LHCN-M2 (cell line): ENCODE data around the gene PDK1. TPM values are rescaled to one million over a fixed set of nuclear protein-coding genes. Genes with fewer than 3 reads are reported as not detected.
A peak's percentile ranks its signal among the peaks of the same experiment; 100 is the strongest.

Source experiments
- DNase-seq: peaks from one replicate; pipeline ENCODE4 v3.0.0-alpha.2; 2012; ENCODE audit warnings: low read depth
- total RNA-seq: library from RNA; depleted of rRNA; stranded (reverse); fragments of >200 nt; gene quantifications from 2 replicates; pipeline ENCODE4 v1.2.3, GENCODE V29; 2014; rRNA removed

The PDK1 gene
- total RNA-seq, 1 experiment from 2014 or later = 34.1 TPM

- peak; percentile 67 for DNase-seq
Measured at GRCh38 chr2:172640389-172640788, 84.5 kb downstream of the PDK1 start.

- DNase-seq = no peak
Measured at GRCh38 chr2:172642301-172643020, 86.6 kb downstream of the PDK1 start.

GRCh38 chr2:172643142-172643541 is 87.3 kb downstream of the PDK1 start:
- peak; percentile 44 for DNase-seq

GRCh38 chr2:172647439-172647838 is 91.5 kb downstream of the PDK1 start:
- DNase-seq = no peak

GRCh38 chr2:172655091-172655837 is 99.4 kb downstream of the PDK1 start:
- peak; percentile 92 for DNase-seq

GRCh38 chr2:172655838-172656573 is 100.1 kb downstream of the PDK1 start:
- no peak for DNase-seq

Other genes starting within 250 kb of the PDK1 start
- 67.5 and 98.8 TPM in 2 replicates for gene ITGA6, start 128.5 kb upstream of the PDK1 start, total RNA-seq
- gene RAPGEF4, start 179.8 kb downstream of the PDK1 start, total RNA-seq = 0.23 and 0.26 TPM in 2 replicates